ENCODE measurements around the gene YIPF1.
"Not testable (repeated sequence)": the region's sequence is repeated elsewhere in the genome, so short reads cannot be mapped to it uniquely, and the experiment has no call there.

Gene YIPF1

DNA sequence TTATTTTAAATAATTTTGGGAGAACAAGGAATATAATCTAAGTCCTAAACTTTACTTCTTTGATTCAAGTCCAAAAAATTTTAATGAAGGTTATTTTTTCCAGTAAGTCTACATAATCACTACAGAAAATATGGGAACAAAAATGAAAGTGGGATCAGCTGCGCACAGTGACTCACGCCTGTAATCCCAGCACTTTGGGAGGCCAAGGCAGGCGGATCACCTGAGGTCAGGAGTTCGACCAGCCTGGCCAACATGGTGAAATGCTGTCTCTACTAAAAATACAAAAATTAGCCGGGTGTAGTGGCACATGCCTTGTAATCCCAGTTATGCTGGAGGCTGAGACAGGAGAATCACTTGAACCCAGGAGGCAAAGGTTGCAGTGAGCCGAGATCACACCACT is 6.0 kb downstream of the YIPF1 start:
- H3K4me3 Mint-ChIP-seq; ATAC-seq (ENCODE audit: low read depth): not testable (repeated sequence)

DNA sequence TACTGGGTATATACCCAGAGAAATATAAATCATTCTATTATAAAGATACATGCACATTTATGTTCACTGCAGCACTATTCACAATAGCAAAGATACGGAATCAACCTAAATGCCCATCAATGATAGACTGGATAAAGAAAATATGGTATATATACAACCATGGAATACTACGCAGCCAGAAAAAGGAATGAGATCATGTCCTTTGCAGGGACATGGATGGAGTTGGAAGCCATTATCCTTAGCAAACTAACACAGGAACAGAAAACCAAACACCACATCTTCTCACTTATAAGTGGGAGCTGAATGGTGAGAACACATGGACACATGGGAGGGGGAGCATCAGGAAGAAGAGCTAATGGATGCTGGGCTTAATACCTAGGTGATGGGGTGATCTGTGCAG is 7.7 kb downstream of the YIPF1 start:
- not testable (repeated sequence) for H3K9me3 Mint-ChIP-seq; ATAC-seq (ENCODE audit: low read depth); DNase-seq (ENCODE audit: low spot score in 2 of 2); H3K4me3 Mint-ChIP-seq; H3K4me1 Mint-ChIP-seq; H3K27ac Mint-ChIP-seq; H3K27me3 Mint-ChIP-seq
- peaks cover 35% of the 10 kb centered on the region for H3K36me3 Mint-ChIP-seq

More for the DNA sequence above, 6.0 kb downstream of the YIPF1 start:
- Mint-ChIP-seq H3K36me3 (peaks cover 35% of the 10 kb centered on the region), H3K4me1 (peaks cover 17% of the 10 kb centered on the region)
- not testable (repeated sequence) for H3K9me3 Mint-ChIP-seq; DNase-seq (ENCODE audit: low spot score in 2 of 2); H3K27ac Mint-ChIP-seq; H3K27me3 Mint-ChIP-seq

DNA sequence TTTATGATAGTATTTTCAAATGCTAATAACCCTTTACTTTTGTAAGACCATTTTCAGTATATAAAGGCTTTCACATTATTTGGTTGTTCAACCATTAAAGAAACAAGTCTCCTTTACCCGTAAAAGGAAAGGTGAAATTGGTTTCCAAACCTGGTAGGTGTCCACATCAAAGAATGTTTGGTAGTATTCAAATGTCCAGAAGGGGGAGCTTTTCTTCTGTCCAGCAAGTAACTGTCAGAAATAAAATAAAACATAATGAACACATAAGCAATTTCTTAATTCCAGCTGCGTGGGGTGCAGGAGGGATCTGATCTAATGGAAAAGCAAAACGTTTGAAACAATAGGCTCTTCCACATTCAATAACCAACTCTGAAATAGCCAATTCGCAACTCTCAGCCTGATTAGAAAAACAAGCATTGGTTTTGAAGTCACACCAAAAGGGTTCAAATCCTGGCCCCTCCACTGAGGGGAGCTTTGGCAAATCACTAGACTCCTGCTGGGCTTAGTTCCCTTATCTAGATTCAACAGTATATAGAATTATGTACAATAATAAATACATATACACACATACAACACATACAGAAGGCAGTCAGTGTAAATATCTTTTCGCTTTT is 11.0 kb downstream of the YIPF1 start:
- Mint-ChIP-seq H3K36me3 (peaks cover 41% of the 10 kb centered on the region), H3K27ac (no peak overlapping the region), H3K27me3 (no peaks in the 10 kb centered on the region), H3K4me3 (no peak overlapping the region), H3K4me1 (peaks cover 6% of the 10 kb centered on the region), H3K9me3 (peaks cover 4% of the 10 kb centered on the region)
- ATAC-seq (ENCODE audit: low read depth): no peak
- peak in 1 of 2 donors; percentile 10 for DNase-seq (ENCODE audit: low spot score in 2 of 2)

DNA sequence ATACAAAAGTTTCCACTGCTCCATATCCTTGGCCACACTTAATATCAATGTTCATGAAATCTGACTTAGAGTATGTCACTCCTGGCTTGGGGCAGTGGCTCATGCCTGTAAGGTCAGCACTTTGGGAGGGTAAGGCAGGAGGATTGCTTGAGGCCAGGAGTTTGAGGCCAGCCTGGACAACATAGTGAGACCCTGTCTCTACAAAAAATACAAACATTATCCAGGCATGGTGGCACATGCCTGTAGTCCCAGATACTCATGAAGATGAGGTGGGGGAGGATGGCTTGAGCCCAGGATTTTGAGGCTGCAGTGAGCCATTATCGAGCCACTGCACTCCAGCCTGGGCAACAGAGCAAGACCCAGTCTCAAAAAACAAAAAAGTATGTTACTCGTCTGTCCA is 14.4 kb downstream of the YIPF1 start:
- DNase-seq (ENCODE audit: low spot score in 2 of 2); H3K27me3 Mint-ChIP-seq; H3K9me3 Mint-ChIP-seq; H3K27ac Mint-ChIP-seq; ATAC-seq (ENCODE audit: low read depth); H3K4me3 Mint-ChIP-seq; H3K4me1 Mint-ChIP-seq: not testable (repeated sequence)
- H3K36me3 Mint-ChIP-seq: peaks cover 29% of the 10 kb centered on the region

DNA sequence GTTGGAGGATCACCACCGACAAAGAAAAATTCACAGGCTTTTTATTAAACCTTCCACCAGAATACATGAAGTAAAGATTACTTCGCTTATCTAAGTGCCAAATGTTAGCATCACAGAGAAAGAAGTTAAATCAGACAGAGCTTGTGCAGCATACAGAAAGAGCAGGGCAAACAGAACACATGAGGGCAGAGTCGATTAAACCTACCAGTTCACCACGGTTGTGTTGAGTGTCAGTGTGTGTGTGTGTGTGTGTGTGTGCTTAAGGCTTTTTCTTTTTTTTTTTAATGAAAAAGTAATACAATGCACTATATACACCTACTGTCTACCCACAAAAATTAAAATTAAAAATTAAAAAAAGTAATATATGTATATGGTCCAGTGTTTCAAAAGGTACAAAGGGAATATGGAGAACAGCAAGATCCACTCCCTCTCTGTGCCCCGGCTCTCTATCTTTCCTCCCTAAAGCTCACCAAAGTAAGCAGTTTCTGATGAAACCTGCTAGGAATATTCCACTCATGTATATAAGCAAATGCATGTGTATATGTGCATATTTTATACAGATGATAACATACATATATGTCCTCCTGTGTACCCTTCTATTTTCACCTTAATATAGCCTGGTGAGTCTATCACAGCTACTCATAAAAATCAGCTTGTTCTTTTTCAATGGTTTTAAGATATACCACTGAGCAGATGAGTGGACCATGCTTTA is 17.7 kb downstream of the YIPF1 start:
- Mint-ChIP-seq H3K36me3 (peaks cover 21% of the 10 kb centered on the region), H3K27ac (no peak overlapping the region), H3K27me3 (no peaks in the 10 kb centered on the region), H3K9me3 (no peaks in the 10 kb centered on the region), H3K4me1 (peaks cover 3% of the 10 kb centered on the region), H3K4me3 (no peak overlapping the region)
- DNase-seq (ENCODE audit: low spot score in 2 of 2) (no peak), ATAC-seq (ENCODE audit: low read depth) (no peak)

DNA sequence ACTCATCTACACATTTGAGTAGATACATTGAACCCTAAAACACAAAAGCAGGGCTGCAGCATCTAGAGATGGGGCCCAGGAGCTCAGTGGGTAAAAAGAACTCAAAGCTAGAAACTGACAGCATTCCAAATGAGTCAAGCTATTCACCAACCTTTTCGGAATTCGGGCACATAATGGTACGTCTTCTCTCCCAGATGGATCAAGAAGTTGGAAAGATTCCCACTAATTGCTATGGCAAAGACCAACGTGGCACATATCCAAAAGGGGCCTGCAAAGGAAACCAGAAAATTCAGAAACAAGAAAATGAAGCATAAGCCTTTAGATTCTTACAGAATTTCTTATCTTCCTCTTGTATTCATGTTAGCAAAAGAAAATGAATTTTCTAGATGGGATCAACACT is 18.4 kb downstream of the YIPF1 start:
- H3K4me1 Mint-ChIP-seq: peaks cover 3% of the 10 kb centered on the region
- no peak overlapping the region for H3K4me3 Mint-ChIP-seq
- no peaks in the 10 kb centered on the region for H3K9me3 Mint-ChIP-seq
- peaks cover 25% of the 10 kb centered on the region for H3K36me3 Mint-ChIP-seq
- no peak for ATAC-seq (ENCODE audit: low read depth)
- H3K27ac Mint-ChIP-seq: no peak overlapping the region
- DNase-seq (ENCODE audit: low spot score in 2 of 2): no peak
- no peaks in the 10 kb centered on the region for H3K27me3 Mint-ChIP-seq

DNA sequence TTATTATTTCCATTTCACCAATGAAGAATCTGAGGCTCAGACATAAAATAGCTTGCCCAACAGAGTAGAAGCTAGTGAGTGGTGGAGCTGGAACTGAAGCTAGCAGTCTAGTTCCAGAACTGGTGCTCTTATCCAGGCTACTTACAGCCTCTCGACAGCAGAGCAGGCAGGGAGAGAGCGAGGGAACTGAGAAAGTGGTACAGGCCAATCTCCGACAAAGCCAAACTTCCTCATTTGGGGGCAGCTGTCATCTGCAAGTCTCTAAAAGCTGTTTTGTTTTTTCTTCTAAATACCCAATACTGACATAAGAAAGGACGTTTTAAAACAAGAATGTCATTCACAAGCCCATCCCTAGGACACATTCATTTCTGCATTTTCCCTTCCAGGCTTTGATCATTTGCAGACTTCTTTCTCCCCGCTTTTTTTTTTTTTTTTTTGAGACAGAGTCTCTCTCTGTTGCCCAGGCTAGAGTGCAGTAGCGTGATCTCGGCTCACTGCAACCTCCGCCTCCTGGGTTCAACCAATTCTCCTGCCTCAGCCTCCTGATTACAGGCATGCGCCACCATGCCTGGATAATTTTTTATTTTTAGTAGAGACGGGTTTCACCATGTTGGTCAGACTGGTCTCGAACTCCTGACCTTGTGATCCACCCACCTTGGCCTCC is 20.0 kb downstream of the YIPF1 start:
- H3K4me1 Mint-ChIP-seq: peaks cover 3% of the 10 kb centered on the region
- H3K27ac Mint-ChIP-seq: peak overlapping the region; percentile 38
- H3K4me3 Mint-ChIP-seq: peak overlapping the region; percentile 24
- no peaks in the 10 kb centered on the region for H3K9me3 Mint-ChIP-seq
- DNase-seq (ENCODE audit: low spot score in 2 of 2) (peak in 1 of 2 donors; percentile 25), ATAC-seq (ENCODE audit: low read depth) (peak; percentile 99)
- peaks cover 19% of the 10 kb centered on the region for H3K36me3 Mint-ChIP-seq
- no peaks in the 10 kb centered on the region for H3K27me3 Mint-ChIP-seq

DNA sequence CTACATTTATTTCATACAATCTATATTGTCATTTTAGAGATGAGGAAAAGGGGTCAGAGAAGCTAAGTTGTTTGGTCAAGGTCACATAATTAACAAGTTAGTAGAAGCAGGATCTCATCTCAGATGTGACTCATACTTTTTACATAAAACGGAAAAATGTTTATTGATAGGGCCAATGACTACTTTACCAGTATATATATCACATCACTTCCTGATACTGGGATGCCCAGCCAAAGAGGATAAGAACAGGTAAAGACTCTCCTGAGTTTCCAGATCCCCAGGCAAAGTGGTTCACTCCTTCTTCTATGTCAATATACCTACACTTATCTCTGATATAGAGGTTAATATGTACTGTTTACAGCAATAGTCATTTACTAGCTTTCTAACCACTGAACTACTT is 21.0 kb downstream of the YIPF1 start:
- H3K4me3 Mint-ChIP-seq: no peak overlapping the region
- H3K27ac Mint-ChIP-seq: no peak overlapping the region
- no peaks in the 10 kb centered on the region for H3K9me3 Mint-ChIP-seq
- no peaks in the 10 kb centered on the region for H3K27me3 Mint-ChIP-seq
- H3K36me3 Mint-ChIP-seq: peaks cover 20% of the 10 kb centered on the region
- H3K4me1 Mint-ChIP-seq: peaks cover 3% of the 10 kb centered on the region
- DNase-seq (ENCODE audit: low spot score in 2 of 2) (no peak), ATAC-seq (ENCODE audit: low read depth) (no peak)

DNA sequence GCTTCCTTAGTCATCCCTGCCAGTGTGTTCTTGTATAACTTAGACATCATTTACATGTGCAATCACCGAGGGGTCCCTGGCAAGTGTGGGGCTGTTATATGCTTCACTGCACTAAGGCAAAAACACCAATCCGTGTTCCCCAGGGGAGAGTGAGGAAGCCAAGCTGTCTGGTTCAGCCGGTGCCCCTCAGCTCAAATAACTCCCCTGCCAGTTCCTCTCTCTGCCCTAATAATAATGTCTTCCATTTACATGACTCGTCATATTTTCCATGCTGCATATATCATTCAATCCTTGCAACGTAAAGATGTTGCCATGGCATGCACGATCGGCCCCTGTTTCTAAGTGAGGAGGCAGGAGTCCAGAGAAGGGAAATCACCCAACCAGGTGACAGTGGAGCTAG is 27.1 kb downstream of the YIPF1 start:
- Mint-ChIP-seq H3K4me3 (no peak overlapping the region), H3K27me3 (no peaks in the 10 kb centered on the region), H3K9me3 (no peaks in the 10 kb centered on the region), H3K4me1 (peaks cover 17% of the 10 kb centered on the region), H3K36me3 (peaks cover 19% of the 10 kb centered on the region), H3K27ac (peak overlapping the region; percentile 13)
- peak; percentile 19 for ATAC-seq (ENCODE audit: low read depth)
- DNase-seq (ENCODE audit: low spot score in 2 of 2): no peak

DNA sequence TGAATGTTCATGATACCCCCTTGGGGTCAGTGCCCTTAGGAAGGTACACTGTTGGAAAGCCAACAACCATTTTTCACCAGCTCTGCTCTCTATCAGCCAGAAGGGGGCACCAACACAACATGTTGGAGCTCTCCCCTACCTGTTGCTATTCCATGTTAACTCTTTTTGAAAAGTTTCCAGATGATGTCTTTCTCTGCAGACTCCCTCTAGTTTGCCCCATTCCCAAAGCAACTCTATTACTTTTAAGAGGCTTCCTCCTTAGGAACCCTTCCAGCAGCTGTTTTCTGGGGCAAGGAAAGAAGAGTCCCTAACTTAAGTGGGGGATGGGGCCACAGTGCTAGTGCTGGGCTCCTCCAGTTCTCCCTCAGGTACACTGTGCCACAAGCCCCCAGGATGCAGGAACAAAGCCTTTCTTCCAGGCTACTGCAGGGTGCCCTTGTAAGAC is 28.6 kb downstream of the YIPF1 start:
- H3K4me1 Mint-ChIP-seq: peaks cover 17% of the 10 kb centered on the region
- peak; percentile 38 to 58 for DNase-seq (ENCODE audit: low spot score in 2 of 2)
- H3K27me3 Mint-ChIP-seq: no peaks in the 10 kb centered on the region
- ATAC-seq (ENCODE audit: low read depth): peak; percentile 80
- no peaks in the 10 kb centered on the region for H3K9me3 Mint-ChIP-seq
- no peak overlapping the region for H3K4me3 Mint-ChIP-seq
- peaks cover 19% of the 10 kb centered on the region for H3K36me3 Mint-ChIP-seq
- H3K27ac Mint-ChIP-seq: no peak overlapping the region

DNA sequence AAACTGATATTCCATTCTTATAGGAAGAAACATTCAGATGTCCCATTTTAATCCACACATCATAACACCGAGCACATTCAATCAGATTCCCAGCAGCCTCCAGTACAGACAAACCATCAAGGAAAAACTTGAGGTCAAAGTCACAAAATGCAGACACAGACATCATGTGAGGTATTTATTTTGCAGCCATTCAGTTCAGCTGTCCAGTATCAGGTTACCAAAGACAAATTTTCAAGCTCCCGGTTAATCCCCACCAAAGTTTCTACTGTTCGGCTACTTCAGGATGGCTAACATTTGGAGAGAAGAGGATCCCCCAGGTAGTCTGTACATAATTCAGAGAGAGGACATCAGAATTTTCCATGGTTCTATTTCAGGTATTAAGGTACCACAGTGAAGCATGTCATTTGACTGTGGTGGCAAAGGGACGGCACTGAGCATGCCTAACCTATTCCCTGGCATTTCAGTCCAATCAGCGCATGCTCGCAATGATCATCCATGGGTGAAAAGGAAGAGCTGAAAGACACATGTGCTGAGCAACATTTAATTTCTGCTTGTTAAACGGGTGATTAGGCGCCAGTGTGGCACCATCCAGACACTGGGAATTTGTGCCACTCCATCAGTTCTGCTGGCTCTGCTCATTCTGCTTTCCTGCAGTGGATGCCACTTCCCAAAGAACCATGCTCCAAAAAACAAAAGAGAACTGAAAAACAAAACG is 37.9 kb downstream of the YIPF1 start:
- no peak overlapping the region for H3K27ac Mint-ChIP-seq
- DNase-seq (ENCODE audit: low spot score in 2 of 2): no peak
- peaks cover 39% of the 10 kb centered on the region for H3K36me3 Mint-ChIP-seq
- H3K4me3 Mint-ChIP-seq: no peak overlapping the region
- H3K27me3 Mint-ChIP-seq: no peaks in the 10 kb centered on the region
- no peaks in the 10 kb centered on the region for H3K4me1 Mint-ChIP-seq
- ATAC-seq (ENCODE audit: low read depth): no peak
- no peaks in the 10 kb centered on the region for H3K9me3 Mint-ChIP-seq

DNA sequence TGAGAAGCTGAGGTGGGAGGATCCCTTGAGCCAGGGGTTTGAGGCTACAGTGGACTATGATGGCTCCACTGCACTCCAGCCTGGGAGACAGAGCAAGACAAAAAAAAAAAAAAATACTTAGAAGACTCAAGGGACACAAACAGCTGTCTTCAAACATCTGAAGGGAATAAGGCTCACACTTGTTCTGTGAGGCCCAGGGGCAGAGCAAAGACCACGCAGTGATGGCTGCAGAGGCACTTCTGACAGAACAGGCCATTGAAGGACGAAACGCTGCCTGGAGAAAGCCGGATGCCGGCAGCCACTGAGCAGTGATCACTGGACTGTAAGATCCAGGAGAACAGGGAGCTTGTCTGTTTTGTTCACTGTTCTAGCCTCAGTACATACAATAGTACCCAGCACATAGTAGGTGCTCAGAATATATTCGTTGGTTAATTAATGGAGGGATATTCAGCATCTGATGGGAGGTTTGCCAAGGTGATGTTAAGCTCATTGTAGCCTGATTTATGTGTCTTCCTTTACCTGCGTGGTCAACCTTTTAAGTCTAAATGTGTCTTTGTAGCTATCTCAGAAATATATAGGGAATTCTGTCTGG is 39.4 kb downstream of the YIPF1 start:
- Mint-ChIP-seq H3K27me3 (no peaks in the 10 kb centered on the region), H3K27ac (no peak overlapping the region), H3K4me1 (no peaks in the 10 kb centered on the region), H3K4me3 (no peak overlapping the region), H3K9me3 (no peaks in the 10 kb centered on the region), H3K36me3 (peaks cover 30% of the 10 kb centered on the region)
- ATAC-seq (ENCODE audit: low read depth): no peak
- no peak for DNase-seq (ENCODE audit: low spot score in 2 of 2)

DNA sequence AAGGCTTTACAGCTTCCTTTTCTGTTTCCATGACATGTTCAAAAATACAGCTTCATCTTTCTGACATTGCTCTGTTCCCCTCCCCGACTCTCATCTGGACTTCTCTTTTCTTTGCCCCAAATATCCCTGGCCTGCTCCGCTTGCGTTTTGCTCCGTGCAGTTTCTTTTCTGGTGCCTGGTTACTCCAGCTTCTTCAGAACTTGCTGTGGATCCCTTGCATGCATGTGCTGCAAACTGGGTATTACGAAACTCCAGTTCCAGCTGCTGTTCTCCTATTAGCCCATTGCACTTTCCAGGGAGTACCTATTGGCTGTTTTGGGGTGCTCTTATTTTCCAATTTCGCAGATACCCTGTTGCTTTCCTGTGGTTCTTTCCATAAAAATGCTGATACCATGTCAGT is 41.6 kb downstream of the YIPF1 start:
- Mint-ChIP-seq H3K27me3 (no peaks in the 10 kb centered on the region), H3K9me3 (no peaks in the 10 kb centered on the region), H3K4me1 (no peaks in the 10 kb centered on the region), H3K36me3 (peaks cover 18% of the 10 kb centered on the region), H3K27ac (no peak overlapping the region), H3K4me3 (no peak overlapping the region)
- no peak for ATAC-seq (ENCODE audit: low read depth)
- no peak for DNase-seq (ENCODE audit: low spot score in 2 of 2)

DNA sequence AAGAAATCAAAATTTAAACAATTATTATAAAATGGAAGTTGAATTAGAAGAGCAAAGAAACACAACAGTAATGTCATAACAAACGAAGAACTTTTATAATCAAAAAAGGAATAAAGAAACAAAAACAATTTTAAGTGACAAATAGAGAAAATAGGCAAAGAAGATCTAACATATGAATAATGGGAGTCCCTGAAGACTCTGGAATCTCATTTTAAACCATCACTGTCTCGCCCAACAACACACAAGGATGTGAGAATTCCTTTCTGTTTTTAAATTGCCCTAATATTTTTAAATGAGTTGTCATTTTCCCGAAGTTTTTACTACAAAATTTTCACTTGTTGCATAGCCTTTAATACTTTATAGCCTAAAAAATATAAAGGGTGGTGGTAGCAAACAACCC is 47.2 kb downstream of the YIPF1 start:
- ATAC-seq (ENCODE audit: low read depth): no peak
- H3K36me3 Mint-ChIP-seq: no peaks in the 10 kb centered on the region
- DNase-seq (ENCODE audit: low spot score in 2 of 2): no peak
- no peak overlapping the region for H3K27ac Mint-ChIP-seq
- peaks cover 3% of the 10 kb centered on the region for H3K4me1 Mint-ChIP-seq
- H3K9me3 Mint-ChIP-seq: peaks cover 2% of the 10 kb centered on the region
- H3K4me3 Mint-ChIP-seq: no peak overlapping the region
- H3K27me3 Mint-ChIP-seq: peaks cover 2% of the 10 kb centered on the region
